HT-29 (cell line): ENCODE results near the gene SREBF2. TPM values are rescaled to one million over a fixed set of nuclear protein-coding genes. Genes with fewer than 3 reads are reported as not detected.
A peak's percentile ranks its signal among the peaks of the same experiment; 100 is the strongest.

Source experiments
- DNase-seq: peaks from one replicate; pipeline ENCODE4 v3.0.0-alpha.2; 2015; ENCODE audit warnings: low spot score
- total RNA-seq: library from RNA; depleted of rRNA; stranded (reverse); fragments of >200 nt; shearing (Covaris generic); gene quantifications from 2 replicates; pipeline ENCODE4 v1.2.3, GENCODE V29; 2014

SREBF2 gene
- total RNA-seq, 1 experiment from 2014 or later: 104 TPM

DNA sequence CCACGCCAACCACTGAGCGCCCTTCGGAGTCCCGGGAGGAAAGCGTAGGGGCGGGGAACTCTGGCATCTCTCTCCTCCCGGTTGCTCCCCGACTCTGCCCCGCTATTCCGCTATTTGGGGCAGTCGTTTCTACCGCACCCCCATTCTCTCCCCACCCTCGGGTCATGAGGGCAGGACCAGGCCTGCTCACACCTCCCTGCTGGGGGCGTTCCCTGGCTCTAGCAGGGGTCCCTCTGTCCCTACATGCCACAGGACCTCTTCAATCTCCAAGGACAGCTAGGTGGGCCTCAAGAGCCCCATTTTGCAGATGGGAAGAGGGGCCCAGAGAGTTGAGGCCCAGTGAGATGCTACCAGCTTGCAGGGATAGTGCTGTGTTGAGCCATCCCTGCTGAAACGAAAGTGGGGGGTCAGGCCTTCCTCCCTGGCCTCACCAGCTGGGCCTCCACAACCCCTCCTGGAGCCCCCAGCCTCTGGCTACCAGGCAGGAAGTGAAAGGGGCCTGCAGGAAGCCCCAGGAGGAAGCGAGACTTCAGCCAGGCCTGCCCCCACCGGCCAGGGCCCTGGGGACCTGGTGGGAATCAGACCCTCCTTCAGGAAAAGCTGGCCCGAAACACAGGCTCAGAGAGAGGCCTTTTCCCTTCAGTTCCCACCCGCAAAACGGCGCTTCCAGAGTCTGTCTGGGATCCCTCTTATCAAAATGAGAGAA, 87.5 kb downstream of the SREBF2 start:
- DNase-seq: no peak

DNA sequence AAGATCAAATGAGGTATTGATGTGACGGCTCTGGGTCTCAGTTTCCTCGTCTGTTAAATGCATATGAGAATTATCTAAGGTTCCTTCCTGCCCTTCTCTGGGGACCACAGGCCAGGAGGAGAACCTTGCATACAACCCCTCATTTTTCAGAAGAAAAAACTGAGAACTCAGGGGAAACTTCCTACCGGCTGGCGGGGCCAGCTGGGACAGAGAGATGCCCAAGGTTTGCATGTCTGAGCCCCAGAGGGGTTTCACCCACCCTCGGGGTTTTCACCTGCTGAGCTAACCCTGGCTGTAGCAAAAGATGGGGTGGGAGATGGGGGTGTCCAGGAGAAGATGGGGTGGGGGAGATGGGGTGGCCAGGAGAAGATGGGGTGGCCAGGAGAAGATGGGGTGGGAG, 89.4 kb downstream of the SREBF2 start:
- DNase-seq: no peak

DNA sequence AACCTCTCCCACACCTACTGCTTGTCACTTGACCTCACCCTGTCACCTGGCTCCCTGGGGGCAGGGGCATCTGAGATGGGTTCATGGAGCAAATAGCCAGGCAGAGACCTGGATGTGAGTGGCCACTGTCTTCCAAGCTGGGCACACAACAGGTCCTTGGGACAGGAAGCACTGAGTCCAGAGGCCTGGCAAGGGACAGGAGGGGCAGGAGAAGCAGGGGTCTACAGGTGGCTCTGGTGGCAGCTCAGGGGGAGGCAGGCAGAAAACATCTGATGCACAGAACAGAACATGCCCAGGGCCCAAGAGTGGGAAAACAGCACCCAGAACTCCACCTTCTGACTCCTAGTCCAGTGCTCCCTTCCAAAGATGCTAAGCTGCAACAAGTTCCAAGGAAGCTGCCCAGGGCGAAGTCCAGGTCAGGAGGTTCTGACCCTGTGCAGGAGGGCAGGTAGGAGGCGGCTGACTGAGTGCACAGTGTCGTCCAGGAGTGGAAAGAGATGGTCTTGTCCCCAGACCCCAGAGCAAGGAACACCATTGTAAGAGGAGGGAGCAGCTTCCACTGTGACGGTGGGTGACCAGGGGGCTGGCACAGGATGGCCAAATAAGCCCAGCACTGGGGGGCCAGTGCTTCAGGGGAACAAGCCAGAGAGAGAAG, 90.2 kb downstream of the SREBF2 start:
- DNase-seq: no peak

GRCh38 chr22:41923595-41924276, 90.8 kb downstream of the SREBF2 start:
- DNase-seq: no peak

DNA sequence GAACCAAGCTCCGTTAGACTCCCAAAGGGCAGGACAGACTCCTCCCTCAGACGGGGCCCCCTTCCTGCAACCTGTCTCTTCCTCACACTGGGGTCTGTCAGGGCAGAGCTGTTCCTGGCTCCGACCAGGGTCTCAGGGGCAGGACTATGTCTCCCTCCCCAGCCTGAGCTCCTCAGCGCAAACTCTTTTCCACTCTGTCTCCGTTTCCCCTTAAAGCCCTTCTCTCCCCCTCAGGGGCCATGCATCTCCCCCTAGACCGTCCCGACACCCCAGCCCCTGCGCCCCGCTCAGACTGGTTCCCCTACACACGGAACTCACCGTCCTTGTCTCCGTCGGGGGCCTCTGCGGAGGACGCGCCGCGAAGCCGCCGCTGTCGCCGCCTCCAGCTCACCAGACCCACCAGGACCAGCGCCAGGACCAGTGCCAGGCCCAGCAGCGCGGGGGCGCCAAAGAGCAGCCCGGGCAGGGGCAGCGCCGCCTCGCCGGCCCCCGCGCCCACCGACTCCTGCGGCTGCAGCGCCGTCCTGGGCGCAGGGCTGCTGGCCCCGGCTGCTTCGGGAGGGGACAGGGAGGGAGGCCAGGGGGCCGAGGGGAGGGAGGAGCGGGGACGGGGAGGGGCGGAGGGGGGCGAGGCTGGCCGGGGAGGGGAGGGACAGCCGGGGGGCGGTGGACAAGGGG, 93.0 kb downstream of the SREBF2 start:
- no peak for DNase-seq

DNA sequence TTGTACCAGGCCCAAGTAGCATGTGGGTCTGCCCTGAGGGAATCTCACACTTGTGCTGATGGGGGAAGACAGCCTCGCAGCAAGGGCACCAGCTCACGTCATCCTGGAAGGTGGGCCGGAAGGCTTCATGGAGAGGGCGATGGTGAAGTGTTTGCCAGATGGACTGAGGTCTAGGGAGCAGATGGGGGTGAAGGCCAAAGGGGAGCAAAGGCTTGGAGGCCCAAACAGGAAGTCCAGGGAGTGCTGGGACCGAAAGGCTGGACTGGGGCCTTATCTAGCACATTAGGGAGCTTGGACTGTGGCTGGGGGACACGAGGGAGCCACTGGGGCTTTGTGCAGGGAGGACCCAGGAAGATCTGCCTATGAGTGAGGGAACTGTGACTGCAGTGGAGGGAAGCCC, 94.9 kb downstream of the SREBF2 start:
- no peak for DNase-seq

- no peak for DNase-seq
Observed at GRCh38 chr22:41928593-41929417, 95.9 kb downstream of the SREBF2 start.

- no peak for DNase-seq
Observed at GRCh38 chr22:41929418-41929810, 96.5 kb downstream of the SREBF2 start.

GRCh38 chr22:41931701-41932269, 98.9 kb downstream of the SREBF2 start:
- DNase-seq: no peak

GRCh38 chr22:41932353-41932752, 99.4 kb downstream of the SREBF2 start:
- DNase-seq: no peak

- DNase-seq: no peak
Observed at GRCh38 chr22:41933411-41934177, 100.7 kb downstream of the SREBF2 start.

- DNase-seq: no peak
Observed at GRCh38 chr22:41934284-41935014, 101.5 kb downstream of the SREBF2 start.

DNA sequence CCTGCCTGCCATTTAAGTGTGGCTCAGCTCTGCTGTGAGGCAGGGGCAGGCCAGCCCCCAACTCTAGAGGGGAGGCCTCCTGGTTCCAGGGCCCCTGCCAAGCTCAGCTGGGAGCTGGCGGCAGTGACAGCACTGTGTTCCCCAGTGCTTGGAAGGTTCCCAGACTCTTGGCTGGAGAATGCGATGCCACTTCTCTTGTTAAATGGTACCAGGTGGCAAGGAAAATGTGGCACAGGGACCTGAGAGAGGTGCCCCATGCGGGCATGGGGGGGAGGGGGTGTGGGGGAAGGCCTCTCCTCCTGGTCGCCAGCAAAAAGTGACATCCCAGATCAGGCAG, 102.1 kb downstream of the SREBF2 start:
- no peak for DNase-seq

DNA sequence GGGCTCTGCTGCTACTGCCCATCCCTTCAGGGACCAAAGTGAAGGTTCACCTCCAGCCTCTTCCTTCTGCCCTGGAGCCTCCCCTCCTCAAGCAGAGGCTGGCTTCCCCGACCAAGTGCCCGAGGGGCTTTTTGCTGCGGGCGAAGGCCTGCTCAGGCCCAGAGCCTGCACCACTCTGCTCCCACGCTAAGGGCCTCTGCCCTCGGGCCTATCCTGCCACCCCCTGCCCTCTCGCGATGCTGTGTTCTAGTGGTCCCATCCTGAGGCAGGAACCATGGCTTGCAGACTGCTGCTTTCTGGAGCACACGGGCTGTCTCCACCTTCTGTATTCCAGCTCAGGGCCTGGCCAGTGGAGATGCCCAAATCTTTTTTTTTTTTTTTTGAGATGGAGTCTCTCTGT, 102.6 kb downstream of the SREBF2 start:
- no peak for DNase-seq

DNA sequence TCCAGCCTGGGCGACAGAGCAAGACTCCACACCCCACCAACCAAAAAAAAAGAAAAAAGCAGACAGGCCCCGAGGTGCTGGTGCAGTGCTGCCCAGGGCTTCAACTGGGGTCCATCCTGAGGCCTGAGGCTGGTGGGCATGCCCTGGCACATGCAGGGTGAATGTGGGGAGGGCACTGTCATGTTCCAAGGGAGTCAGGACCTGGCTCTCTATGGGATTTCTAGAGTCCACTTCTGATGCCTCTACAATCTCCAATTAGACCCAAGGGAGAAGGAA, 103.9 kb downstream of the SREBF2 start:
- no peak for DNase-seq

DNA sequence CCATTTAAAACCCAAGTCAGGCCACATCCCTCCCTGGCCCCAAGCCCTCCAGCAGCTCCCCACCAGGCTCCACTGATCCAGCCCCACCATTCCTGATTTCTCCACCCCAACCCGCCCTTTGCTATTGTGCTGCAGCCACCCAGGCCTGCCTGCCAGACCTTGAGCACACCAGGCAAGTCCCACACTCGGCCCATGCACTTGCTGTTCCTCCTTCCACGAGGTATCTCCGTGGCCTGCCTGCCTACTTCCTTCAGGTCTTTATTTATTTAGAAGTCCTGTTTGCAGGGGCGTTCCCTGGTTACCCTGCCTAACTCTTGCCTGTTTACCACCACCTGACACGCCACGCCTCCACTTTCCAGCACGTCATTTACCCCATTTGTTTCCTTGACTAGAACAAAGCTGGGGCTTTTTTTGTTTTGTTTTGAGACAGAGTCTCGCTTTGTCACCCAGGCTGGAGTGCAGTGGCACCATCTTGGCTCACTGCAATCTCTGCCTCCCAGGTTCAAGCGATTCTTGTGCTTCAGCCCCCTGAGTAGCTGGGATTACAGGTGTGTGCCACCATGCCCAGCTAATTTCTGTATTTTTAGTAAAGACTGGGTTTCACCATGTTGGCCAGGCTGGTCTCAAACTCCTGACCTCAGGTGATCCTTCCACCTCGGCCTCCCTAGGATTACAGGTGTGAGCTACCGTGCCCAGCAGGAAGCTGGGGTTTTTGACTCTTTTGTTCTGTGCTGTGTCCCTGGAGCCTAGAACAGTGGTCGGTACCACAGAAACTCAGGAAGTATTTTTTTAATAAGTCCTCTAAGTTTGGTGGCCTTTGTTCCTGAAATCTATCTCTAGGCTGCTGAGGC, 107.3 kb downstream of the SREBF2 start:
- peak; percentile 67 for DNase-seq

DNA sequence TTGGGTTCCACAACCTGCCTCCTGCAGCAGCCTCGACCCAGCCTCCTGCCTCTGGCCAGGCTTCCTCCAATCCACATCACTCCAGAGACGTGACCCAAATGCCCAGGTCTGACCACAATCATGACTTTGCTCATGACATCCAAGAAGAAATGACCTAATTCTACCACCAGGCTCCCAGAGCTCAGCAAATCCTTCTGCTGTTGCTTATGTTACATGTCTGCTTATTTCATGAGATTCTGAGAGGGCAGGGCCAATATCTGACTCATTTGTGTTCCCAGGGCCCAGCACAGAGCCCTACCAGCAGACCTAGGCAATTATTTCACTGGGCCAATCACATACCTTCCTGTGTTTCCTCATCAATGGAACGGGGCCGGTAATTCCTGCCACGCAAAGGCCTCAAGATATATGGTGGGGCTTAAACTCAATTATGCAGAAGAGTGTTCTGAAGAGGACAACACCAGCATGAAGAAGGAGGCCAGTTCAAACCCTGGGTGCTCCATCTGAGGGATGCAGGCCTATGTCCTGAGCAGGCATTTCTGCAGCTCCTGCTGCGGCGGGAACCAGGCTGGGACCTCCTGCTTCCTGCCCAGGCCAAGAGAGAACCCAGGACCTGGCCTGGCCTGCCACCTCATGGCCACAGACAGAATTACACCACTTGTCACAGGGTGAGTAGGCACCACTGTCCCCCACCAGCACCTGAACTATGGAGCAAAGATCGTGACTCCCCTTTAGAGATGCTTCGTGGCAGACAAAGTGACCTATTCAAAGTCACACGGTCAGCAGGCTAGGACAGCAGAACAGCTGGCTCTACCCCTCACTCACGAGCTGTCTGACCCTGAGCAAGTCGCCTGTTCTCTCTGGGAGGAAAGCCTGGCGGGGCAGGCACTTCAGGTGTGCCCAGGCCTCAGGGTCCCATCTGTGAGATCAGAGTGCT, 108.2 kb downstream of the SREBF2 start:
- peak; percentile 72 for DNase-seq

GRCh38 chr22:41943661-41944209, 110.8 kb downstream of the SREBF2 start:
- peak; percentile 25 for DNase-seq
